ENCODE measurements around the gene MAPK14.

MAPK14 gene

GRCh38 chr6:36139991-36140710 lies 112.5 kb downstream of the MAPK14 start:
- no peak for DNase-seq

GRCh38 chr6:36141091-36141490 lies 113.5 kb downstream of the MAPK14 start:
- DNase-seq = peak; percentile 60

GRCh38 chr6:36141961-36142360 lies 114.4 kb downstream of the MAPK14 start:
- no peak for DNase-seq

GRCh38 chr6:36142971-36143838 lies 115.6 kb downstream of the MAPK14 start:
- no peak for DNase-seq

- no peak for DNase-seq
These were observed 117.9 kb downstream of the MAPK14 start for GRCh38 chr6:36145495-36145894.

GRCh38 chr6:36147294-36147693 lies 119.7 kb downstream of the MAPK14 start:
- DNase-seq = no peak

GRCh38 chr6:36149476-36149875 lies 121.9 kb downstream of the MAPK14 start:
- DNase-seq = no peak

- no peak for DNase-seq
These were observed 122.7 kb downstream of the MAPK14 start for GRCh38 chr6:36150283-36150682.

GRCh38 chr6:36154286-36154685 lies 126.7 kb downstream of the MAPK14 start:
- no peak for DNase-seq

GRCh38 chr6:36155662-36156061 lies 128.1 kb downstream of the MAPK14 start:
- no peak for DNase-seq

GRCh38 chr6:36160147-36160760 lies 132.6 kb downstream of the MAPK14 start:
- no peak for DNase-seq

Measured in inflammatory macrophage treated with lipopolysaccharide for 4 hours (primary cell).